Memory B cell (primary cell): Measurements from ENCODE around the gene GPR32.
A peak's percentile ranks its signal among the peaks of the same experiment; 100 is the strongest.
"Not testable (repeated sequence)": the region's sequence is repeated elsewhere in the genome, so short reads cannot be mapped to it uniquely, and the experiment has no call there.

Source experiments
- ATAC-seq: fragments of 150-1000 bp; cut with Tn5 transposase; 2 replicates; pipeline ENCODE4 v1.10.0; 2021; ENCODE audit warnings: low read depth, mild to moderate bottlenecking, moderate library complexity
- DNase-seq, 2 donors: peaks; one replicate each; pipeline ENCODE4 v3.0.0; 2022; ENCODE audit warnings: low spot score in 2 of 2
- H3K27ac Mint-ChIP-seq: one replicate; pipeline ENCODE4 v1.8.0; 2022; ENCODE audit warnings: mild to moderate bottlenecking, moderate library complexity, mixed read lengths
- H3K27me3 Mint-ChIP-seq: one replicate; pipeline ENCODE4 v1.8.0; 2022; ENCODE audit warnings: mixed read lengths
- H3K36me3 Mint-ChIP-seq: one replicate; pipeline ENCODE4 v1.8.0; 2022; ENCODE audit warnings: mild to moderate bottlenecking, mixed read lengths
- H3K4me1 Mint-ChIP-seq: one replicate; pipeline ENCODE4 v1.8.0; 2022; ENCODE audit warnings: mixed read lengths
- H3K4me3 Mint-ChIP-seq: one replicate; pipeline ENCODE4 v1.8.0; 2022; ENCODE audit warnings: mild to moderate bottlenecking, moderate library complexity, mixed read lengths
- H3K9me3 Mint-ChIP-seq: one replicate; pipeline ENCODE4 v1.8.0; 2022; ENCODE audit warnings: mixed read lengths

Gene GPR32

DNA sequence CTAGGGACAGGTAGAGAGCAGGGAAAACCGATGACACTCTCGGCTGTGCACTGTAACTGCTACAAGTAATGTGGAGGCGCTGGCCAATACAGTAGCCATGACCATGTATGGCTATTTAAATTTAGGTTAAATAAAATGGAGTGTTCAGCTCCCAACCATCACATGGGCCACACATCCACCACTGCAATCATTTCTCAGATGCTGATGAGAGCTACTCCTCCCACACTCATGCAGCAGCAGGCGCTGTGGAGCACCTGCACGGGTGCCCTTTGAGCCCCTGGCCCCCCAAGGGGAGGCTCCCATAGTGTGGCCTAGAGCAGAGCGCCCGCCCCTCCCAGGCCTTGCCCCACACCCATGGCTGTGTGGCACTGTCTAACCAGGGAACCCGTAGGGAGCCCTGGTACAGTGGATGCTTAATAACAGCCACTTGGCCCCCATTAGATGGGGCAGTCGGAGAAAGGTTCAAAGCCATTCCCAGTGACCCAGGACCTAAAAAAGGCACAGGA, 25.9 kb downstream of the GPR32 start:
- Mint-ChIP-seq H3K9me3 (no peaks in the 10 kb centered on the region), H3K27ac (no peak overlapping the region), H3K4me3 (no peak overlapping the region), H3K36me3 (peaks cover 10% of the 10 kb centered on the region), H3K4me1 (peaks cover 9% of the 10 kb centered on the region), H3K27me3 (peaks cover 1% of the 10 kb centered on the region)
- DNase-seq, result no peak
- ATAC-seq, result no peak

GRCh38 chr19:50796634-50797428, 26.6 kb downstream of the GPR32 start:
- no peak overlapping the region for H3K4me3 Mint-ChIP-seq
- ATAC-seq (no peak), DNase-seq (no peak)
- no peaks in the 10 kb centered on the region for H3K9me3 Mint-ChIP-seq
- H3K27ac Mint-ChIP-seq, result no peak overlapping the region
- H3K4me1 Mint-ChIP-seq, result peaks cover 9% of the 10 kb centered on the region
- no peaks in the 10 kb centered on the region for H3K27me3 Mint-ChIP-seq
- peaks cover 11% of the 10 kb centered on the region for H3K36me3 Mint-ChIP-seq

DNA sequence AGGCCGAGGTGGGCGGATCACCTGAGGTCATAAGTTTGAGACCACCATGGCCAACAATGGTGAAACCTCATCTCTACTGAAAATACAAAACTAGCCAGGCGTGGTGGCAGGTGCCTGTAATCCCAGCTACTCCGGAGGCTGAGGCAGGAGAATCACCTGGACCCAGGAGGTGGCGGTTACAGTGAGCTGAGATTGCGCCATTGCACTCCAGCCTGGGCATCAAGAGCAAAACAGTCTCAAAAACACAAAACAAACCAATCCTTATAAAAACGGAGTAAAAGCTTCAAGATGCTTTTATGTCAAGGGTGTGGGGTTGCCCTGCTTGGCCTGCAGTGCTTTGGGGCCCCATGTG, 27.1 kb downstream of the GPR32 start:
- H3K27ac Mint-ChIP-seq, result no peak overlapping the region

DNA sequence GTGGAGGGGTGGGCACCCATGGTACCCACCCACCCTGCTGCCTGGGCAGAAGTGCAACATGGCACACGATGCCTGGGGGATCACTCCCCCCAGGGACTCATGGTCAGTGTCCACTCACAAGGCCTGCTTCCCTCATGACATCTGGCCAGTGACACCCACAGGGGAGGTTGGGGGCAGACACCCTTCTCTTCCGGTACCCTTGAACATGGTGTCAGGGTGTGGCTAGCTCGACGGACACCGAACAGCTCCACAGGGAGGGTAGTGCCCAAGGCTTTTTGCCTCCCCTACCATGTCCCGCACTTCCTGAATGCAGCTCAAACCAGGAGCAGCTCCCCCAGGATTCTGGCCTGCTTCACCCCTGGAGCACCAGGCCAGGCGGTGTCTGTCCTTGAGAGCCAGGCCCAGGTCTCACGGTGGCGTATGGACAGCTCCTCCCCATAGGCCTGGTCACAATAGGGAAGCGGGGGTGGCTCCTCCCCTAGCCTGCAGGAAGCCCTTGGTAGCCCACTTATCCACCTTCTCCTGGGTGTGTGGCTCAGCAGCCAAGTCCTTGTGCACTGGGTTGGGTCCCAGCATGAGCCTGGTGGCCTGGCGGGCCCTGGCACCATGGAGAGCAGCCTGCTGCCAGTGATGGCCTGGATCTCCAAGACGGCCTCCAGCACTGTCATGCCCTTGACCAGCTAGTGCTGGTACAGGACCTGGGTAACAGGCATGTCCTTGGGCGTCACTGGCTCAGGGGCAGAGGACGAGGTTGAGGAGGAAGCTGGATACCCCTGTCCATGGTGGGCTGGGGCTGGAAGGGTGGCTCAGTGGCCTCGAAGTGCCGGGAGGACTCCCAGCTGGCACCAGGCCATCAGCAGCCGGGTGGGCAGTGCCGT, 27.8 kb downstream of the GPR32 start:
- no peaks in the 10 kb centered on the region for H3K9me3 Mint-ChIP-seq
- peaks cover 13% of the 10 kb centered on the region for H3K36me3 Mint-ChIP-seq
- H3K27me3 Mint-ChIP-seq, result no peaks in the 10 kb centered on the region
- H3K27ac Mint-ChIP-seq, result no peak overlapping the region
- DNase-seq (no peak), ATAC-seq (no peak)
- H3K4me1 Mint-ChIP-seq, result peaks cover 16% of the 10 kb centered on the region
- H3K4me3 Mint-ChIP-seq, result no peak overlapping the region

More for the DNA sequence above, 27.1 kb downstream of the GPR32 start:
- DNase-seq (no peak), ATAC-seq (no peak)
- H3K4me3 Mint-ChIP-seq, result no peak overlapping the region
- H3K36me3 Mint-ChIP-seq, result peaks cover 13% of the 10 kb centered on the region
- no peaks in the 10 kb centered on the region for H3K9me3 Mint-ChIP-seq
- peaks cover 12% of the 10 kb centered on the region for H3K4me1 Mint-ChIP-seq
- H3K27me3 Mint-ChIP-seq, result no peaks in the 10 kb centered on the region

DNA sequence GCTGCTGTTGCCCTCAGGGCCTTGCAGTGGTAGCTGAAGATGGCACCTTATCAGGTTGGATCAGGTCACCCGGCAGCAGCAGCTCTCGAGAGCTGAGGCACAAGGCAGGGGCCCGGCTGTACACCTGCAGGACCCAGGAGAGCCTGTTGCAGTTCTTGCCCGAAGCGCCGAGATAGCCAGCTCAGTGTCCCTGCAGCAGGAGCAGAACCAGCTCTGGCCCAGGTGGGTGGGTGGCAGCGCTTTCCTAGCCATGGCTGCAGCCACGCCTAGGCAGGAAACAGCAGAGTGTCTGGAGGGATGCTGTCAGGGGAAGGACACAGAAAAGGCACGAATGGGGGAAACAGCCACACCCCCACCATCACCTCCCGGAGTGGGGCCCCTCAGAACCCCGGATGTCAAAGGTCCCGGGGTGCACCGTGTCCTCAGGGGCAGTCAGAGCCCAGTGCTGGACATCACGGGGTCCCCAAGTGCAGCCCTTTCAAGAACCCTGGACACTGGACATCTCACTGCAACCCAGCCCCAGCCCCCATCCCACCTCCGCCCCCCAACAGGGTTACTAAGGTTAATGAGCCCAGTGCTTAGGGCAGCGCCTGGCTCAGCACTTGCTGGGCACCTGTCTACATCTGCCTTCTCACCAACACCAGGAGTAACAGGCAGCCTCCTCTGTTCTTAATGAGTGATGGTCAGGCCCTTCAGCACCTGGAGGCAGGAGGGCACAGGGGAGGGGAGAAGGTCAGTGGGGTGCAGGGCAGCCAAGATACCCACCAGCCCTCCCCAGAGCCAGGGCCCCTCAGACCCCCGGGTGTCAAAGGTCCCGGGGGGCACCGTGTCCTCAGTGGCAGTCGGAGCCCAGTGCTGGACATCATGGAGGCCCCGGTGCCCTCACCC, 28.6 kb downstream of the GPR32 start:
- Mint-ChIP-seq H3K4me3 (no peak overlapping the region), H3K27me3 (no peaks in the 10 kb centered on the region), H3K9me3 (no peaks in the 10 kb centered on the region), H3K27ac (no peak overlapping the region), H3K4me1 (peaks cover 24% of the 10 kb centered on the region), H3K36me3 (peaks cover 13% of the 10 kb centered on the region)
- no peak for DNase-seq
- no peak for ATAC-seq

GRCh38 chr19:50799547-50799851, 29.2 kb downstream of the GPR32 start:
- Mint-ChIP-seq H3K36me3 (peaks cover 13% of the 10 kb centered on the region), H3K4me3 (no peak overlapping the region), H3K27me3 (no peaks in the 10 kb centered on the region), H3K27ac (no peak overlapping the region), H3K4me1 (peaks cover 24% of the 10 kb centered on the region), H3K9me3 (no peaks in the 10 kb centered on the region)
- ATAC-seq, result no peak
- no peak for DNase-seq

- peak overlapping the region; percentile 15 for H3K4me3 Mint-ChIP-seq
- no peak for ATAC-seq
- H3K27ac Mint-ChIP-seq, result peak overlapping the region; percentile 9
- DNase-seq, result no peak
- H3K9me3 Mint-ChIP-seq, result no peaks in the 10 kb centered on the region
- peaks cover 13% of the 10 kb centered on the region for H3K36me3 Mint-ChIP-seq
- peaks cover 27% of the 10 kb centered on the region for H3K4me1 Mint-ChIP-seq
- no peaks in the 10 kb centered on the region for H3K27me3 Mint-ChIP-seq
These were observed 30.8 kb downstream of the GPR32 start for GRCh38 chr19:50801107-50801506.

DNA sequence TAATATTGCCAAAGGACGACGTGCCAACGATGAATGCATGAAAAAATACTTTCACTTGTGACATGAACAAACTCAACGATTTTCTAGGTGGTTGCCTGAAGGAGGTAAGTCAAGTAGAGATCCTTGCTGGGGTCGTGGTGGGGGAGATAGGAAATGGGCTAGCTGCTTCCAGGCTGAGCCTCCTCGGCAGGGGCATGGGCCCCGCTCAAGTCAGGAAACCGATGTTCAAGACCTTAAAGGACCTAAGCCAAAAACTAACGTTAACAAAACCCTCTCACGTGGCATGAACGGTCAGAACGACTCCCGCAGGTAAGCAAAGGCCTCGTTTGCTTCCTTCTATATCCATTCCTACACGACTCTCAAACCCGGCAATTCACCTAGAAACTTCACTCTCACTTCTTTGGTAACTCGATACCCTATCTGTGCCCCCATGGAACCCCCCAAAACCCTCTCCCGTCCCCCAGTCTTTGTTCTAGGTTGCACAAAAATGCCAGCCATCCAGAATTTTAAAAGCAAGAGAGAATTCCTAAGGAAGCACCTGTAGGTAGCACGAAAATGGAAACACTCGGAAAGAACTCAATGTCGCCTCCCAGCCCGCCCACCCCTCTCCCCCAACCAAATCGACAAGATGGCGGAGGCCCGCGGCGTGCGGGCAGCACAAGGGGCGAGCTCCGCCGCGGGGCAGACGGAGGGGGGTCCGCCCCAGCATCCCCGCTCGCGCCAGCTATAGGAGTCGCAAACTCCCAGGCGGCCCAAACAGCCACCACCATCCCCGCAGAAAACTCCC, 33.6 kb downstream of the GPR32 start:
- peak; percentile 1 for ATAC-seq
- no peak for DNase-seq
- H3K36me3 Mint-ChIP-seq, result peaks cover 11% of the 10 kb centered on the region
- H3K4me3 Mint-ChIP-seq, result peak overlapping the region; percentile 97
- H3K9me3 Mint-ChIP-seq, result no peaks in the 10 kb centered on the region
- H3K27ac Mint-ChIP-seq, result peak overlapping the region; percentile 100
- H3K27me3 Mint-ChIP-seq, result no peaks in the 10 kb centered on the region
- peaks cover 28% of the 10 kb centered on the region for H3K4me1 Mint-ChIP-seq

DNA sequence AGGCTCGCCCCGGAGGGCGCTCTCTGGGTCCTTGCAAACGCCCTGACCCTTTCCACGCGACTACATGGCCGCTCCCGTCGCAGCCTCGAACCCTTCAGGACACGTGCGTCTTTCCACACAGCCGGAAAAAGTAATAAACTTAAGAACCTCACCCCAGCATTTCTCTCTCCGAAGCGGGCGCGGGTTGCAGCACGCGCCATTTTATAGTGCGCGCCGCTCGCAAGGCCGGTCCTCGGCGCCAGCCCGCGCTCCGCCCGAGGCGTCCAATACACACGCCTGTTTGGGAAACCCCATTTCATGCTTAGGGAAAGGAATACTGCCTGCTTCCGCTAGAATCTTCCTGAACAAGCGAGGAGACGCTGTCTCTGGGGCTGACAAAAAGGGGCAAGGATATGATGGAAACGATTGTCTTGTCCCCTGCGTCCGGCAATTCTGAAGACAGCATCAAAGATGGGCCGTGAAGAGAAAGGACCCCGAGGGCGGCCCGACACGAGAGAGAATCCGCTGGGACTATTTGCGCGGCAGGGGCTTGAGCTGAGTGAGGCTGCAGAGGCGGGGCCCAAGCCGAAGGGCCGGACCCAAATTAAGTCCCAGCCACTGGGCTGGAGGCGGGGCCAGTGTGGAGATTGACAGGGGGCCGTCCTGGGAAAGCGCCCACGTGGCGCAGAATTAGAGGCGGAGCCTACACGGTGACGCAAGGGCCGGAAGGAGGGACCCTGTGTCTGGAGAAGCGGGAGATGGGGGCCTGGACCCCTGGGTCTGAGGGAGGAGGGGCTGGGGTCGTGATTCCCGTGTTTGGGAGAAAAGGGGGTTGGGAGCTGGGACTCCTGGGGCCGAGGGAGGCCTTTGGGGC, 34.4 kb downstream of the GPR32 start:
- Mint-ChIP-seq H3K36me3 (peaks cover 11% of the 10 kb centered on the region), H3K27me3 (no peaks in the 10 kb centered on the region), H3K27ac (peak overlapping the region; percentile 100), H3K9me3 (no peaks in the 10 kb centered on the region), H3K4me1 (peaks cover 28% of the 10 kb centered on the region), H3K4me3 (peak overlapping the region; percentile 97)
- ATAC-seq (peak; percentile 94), DNase-seq (peak; percentile 97 to 98)

DNA sequence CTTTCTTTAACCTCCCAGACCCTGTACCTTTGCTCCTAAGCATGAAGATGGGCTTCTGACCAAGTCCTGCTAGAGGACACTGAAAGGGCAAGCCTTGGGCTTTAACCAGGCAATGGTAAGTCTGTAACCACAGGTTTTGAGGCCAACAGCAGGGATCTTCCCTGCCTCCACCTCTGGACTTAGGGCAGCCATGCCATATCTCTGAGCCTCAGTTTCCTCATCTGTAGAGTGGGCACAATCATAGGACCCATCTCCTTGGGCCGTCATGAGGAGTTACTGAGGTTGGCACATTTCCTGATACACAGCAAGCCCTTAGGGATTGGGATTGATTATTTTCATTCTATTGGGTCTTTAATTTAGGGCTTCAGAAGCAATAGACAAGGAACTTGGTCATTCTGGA, 38.6 kb downstream of the GPR32 start:
- DNase-seq (no peak), ATAC-seq (no peak)
- Mint-ChIP-seq H3K36me3 (no peaks in the 10 kb centered on the region), H3K4me1 (peaks cover 10% of the 10 kb centered on the region), H3K27ac (no peak overlapping the region), H3K27me3 (peaks cover 6% of the 10 kb centered on the region), H3K9me3 (peaks cover 5% of the 10 kb centered on the region), H3K4me3 (no peak overlapping the region)

- H3K4me3 Mint-ChIP-seq, H3K9me3 Mint-ChIP-seq, H3K27me3 Mint-ChIP-seq, H3K27ac Mint-ChIP-seq, ATAC-seq, H3K4me1 Mint-ChIP-seq, DNase-seq, H3K36me3 Mint-ChIP-seq: not testable (repeated sequence)
These were observed 41.5 kb downstream of the GPR32 start for GRCh38 chr19:50811622-50812238.

DNA sequence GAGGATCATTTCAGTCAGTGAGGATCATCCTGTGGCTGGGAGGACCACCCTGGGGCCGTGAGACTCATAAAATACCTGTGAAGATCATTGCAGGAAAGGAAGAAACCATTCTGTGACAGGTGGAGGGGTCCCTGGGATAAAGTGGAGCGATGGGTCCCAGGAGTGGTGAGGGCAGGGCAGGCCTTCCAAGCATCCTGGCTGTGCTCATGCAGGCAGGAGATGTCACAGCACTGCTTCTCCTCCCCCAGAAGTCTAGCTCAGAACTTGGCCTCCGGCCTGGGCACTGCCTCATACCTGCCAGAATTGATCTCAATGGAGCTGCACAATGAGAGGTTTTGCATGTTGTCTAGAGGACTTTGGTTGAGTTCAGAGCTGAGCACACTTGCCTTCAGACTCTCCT, 42.2 kb downstream of the GPR32 start:
- Mint-ChIP-seq H3K27me3 (peaks cover 6% of the 10 kb centered on the region), H3K4me3 (no peak overlapping the region), H3K36me3 (no peaks in the 10 kb centered on the region), H3K4me1 (peaks cover 5% of the 10 kb centered on the region), H3K27ac (no peak overlapping the region), H3K9me3 (peaks cover 5% of the 10 kb centered on the region)
- ATAC-seq (no peak), DNase-seq (no peak)
